ENCODE data around the gene PROCA1.

DNA sequence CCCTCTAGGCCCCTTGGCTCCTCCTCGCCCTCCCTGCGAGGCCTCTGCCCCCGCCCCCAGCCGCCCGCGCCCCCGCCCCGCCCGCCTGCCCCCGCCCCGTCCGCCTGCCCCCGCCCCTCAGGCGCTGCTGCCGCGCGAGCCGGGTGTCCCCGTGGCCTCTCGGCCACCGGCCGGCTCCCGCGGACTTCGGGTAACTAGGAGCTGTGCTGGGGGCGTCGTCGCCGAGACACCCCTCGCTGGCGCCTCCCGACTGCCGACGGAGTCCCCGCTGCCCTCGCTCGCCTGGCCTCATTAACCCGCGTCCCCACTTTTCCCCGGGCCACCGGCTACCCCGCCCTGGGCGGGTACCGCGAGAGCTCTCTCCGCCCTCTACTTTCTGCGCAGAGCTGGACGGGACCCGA, 14.5 kb upstream of the PROCA1 start, which contains the start of gene TLCD1:
- TF ChIP-seq POU5F1 (IDR thresholded peaks at IDR 0.05; ENCODE audit: low read depth, low read length) (no peak), POLR2AphosphoS5 (IDR thresholded peaks at IDR 0.05; ENCODE audit: low read depth, low read length) (no peak), POLR2A (IDR thresholded peaks at IDR 0.05; ENCODE audit: control extremely low read depth in 1 of 2, low read depth in 2 of 2, low read length in 2 of 2) (no peak; a peak in 1 of 3 replicates), SRF (IDR thresholded peaks at IDR 0.05; ENCODE audit: low read depth, low read length) (no peak), TAF7 (optimal IDR thresholded peaks at IDR 0.05; ENCODE audit: borderline replicate concordance, low read depth, low read length) (no peak), TBP (IDR thresholded peaks at IDR 0.05; ENCODE audit: low read depth, low read length) (no peak), SIX5 (IDR thresholded peaks at IDR 0.05; ENCODE audit: low read depth, low read length) (no peak), TAF1 (IDR thresholded peaks at IDR 0.05; ENCODE audit: low read depth, low read length) (no peak), CREB1 (IDR thresholded peaks at IDR 0.05) (peak; percentile 21; the same call in 1 of the 2 replicates), MAFK (IDR thresholded peaks at IDR 0.05; ENCODE audit: low read depth, low read length) (no peak), RFX5 (IDR thresholded peaks at IDR 0.05; ENCODE audit: borderline replicate concordance, low read depth, low read length) (no peak)
- TF ChIP-seq, protein P1, sequence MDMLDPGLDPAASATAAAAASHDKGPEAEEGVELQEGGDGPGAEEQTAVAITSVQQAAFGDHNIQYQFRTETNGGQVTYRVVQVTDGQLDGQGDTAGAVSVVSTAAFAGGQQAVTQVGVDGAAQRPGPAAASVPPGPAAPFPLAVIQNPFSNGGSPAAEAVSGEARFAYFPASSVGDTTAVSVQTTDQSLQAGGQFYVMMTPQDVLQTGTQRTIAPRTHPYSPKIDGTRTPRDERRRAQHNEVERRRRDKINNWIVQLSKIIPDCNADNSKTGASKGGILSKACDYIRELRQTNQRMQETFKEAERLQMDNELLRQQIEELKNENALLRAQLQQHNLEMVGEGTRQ (IDR thresholded peaks at IDR 0.05; ENCODE audit: low read length): no peak
- TF ChIP-seq, protein P2, sequence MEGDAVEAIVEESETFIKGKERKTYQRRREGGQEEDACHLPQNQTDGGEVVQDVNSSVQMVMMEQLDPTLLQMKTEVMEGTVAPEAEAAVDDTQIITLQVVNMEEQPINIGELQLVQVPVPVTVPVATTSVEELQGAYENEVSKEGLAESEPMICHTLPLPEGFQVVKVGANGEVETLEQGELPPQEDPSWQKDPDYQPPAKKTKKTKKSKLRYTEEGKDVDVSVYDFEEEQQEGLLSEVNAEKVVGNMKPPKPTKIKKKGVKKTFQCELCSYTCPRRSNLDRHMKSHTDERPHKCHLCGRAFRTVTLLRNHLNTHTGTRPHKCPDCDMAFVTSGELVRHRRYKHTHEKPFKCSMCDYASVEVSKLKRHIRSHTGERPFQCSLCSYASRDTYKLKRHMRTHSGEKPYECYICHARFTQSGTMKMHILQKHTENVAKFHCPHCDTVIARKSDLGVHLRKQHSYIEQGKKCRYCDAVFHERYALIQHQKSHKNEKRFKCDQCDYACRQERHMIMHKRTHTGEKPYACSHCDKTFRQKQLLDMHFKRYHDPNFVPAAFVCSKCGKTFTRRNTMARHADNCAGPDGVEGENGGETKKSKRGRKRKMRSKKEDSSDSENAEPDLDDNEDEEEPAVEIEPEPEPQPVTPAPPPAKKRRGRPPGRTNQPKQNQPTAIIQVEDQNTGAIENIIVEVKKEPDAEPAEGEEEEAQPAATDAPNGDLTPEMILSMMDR (IDR thresholded peaks at IDR 0.05; ENCODE audit: control extremely low read depth in 1 of 3, insufficient read depth in 1 of 3, low read depth in 1 of 3, low read length in 3 of 3): no peak
